ENCODE measurements around the gene ITPR2. TPM values are rescaled to one million over a fixed set of nuclear protein-coding genes. Genes with fewer than 3 reads are reported as not detected.

The ITPR2 gene
- total RNA-seq, 4 donors from 2014 or later, result 34.1 to 53.0 (median 41.0) TPM

DNA sequence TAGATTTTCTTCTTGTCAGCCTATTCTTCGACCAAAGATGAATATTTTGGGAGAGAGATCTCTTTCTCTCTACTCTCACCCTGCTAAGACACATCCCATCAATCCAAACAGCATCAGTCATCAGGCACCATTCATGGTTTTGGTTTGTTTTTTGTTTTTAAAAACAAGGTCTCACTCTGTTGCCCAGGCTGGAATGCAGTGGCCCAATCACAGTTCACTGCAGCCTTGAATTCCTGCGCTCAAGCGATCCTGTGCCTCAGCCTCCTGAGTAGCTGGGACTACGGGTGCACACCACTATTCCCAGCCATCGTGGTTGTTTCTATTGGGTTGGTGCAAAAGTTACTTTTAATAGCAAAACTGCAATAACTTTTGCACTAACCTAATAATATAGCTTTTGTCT lies 14.4 kb upstream of the ITPR2 start:
- TF ChIP-seq, protein P1, sequence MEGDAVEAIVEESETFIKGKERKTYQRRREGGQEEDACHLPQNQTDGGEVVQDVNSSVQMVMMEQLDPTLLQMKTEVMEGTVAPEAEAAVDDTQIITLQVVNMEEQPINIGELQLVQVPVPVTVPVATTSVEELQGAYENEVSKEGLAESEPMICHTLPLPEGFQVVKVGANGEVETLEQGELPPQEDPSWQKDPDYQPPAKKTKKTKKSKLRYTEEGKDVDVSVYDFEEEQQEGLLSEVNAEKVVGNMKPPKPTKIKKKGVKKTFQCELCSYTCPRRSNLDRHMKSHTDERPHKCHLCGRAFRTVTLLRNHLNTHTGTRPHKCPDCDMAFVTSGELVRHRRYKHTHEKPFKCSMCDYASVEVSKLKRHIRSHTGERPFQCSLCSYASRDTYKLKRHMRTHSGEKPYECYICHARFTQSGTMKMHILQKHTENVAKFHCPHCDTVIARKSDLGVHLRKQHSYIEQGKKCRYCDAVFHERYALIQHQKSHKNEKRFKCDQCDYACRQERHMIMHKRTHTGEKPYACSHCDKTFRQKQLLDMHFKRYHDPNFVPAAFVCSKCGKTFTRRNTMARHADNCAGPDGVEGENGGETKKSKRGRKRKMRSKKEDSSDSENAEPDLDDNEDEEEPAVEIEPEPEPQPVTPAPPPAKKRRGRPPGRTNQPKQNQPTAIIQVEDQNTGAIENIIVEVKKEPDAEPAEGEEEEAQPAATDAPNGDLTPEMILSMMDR (IDR thresholded peaks at IDR 0.05; ENCODE audit: low read depth), result no peak

DNA sequence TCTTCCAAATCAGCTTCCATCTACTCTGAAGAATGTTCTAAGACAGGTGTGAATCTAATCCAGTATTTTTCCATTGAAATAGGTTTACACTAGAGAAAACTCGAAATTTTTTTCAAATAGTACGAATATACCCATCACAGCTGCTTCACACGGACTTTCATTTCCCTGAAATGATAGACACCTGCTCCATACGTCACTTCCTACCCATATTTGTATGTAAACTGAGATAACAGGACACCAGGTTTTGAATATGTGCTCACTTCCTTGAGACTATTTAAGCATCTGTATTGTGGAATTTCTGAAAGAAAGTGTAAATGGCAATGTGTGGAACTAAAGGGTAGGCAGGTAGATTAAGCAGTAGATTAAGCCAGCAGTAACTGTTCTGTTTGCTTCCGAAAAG lies 13.4 kb upstream of the ITPR2 start:
- TF ChIP-seq, protein P1 (IDR thresholded peaks at IDR 0.05; ENCODE audit: low read depth), result no peak

DNA sequence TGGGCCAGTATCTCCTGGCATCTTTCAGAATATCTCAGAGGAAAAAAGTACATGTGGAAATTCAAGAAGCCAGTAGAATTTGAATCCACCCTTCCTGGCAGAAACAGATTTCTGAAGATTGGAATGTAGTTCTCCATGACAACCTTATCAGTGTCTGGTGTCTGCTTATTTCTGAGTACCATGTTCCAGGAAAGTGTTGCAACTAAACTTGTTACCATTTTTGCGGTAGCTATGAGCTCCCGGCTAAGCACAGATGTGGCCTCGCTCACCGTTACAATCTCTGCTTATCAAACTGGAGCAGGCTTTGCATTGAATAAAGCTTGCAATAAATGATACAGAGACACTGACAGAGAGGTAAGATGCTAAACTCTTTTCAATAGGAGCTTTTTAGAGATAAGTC lies 13.0 kb upstream of the ITPR2 start:
- TF ChIP-seq, protein P1 (IDR thresholded peaks at IDR 0.05; ENCODE audit: low read depth), result no peak

DNA sequence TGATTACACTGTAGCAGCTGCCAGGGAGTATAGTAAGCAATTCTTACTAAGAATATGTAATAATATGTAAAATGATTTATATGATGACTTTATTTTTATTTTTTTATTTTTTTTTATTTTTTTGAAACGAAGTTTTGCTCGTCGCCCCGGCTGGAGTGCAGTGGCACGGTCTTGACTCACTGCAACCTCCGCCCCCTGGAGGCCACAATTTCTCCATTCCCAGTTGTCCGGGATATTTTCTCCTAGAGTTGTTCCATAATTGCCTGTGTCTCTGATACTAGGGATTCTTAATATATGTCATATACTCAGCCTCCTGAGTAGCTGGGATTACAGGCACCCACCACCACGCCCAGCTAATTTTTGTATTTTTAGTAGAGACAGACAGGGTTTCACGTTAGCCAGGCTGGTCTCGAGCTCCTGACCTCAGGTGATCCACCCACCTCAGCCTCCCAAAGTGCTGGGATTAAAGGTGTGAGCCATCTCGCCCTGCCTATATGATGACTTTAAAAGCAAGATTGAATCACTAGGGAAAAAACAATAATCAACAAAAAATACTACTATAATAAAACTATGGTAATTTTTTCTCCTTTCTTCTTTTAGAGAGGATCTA lies 12.2 kb upstream of the ITPR2 start:
- TF ChIP-seq, protein P1 (IDR thresholded peaks at IDR 0.05; ENCODE audit: low read depth), result no peak

DNA sequence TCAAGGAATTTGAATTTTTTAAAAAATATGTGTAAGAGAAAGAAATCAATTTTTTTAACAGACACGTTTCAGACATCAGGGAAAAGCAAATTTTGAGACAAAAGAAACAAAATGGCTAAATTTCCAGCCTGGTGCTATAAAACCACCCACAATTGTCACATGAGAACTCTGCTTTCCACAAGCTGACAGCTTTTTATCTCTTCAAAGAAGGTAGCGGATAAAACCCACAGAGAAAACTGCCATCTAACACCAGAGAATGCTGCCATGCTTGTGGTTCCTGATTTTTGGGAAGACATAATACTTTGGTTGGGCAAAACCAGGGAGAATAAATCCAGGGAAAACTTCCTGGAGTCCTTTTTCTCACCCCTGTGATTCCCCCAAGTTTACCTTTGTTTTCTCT lies 10.3 kb upstream of the ITPR2 start:
- TF ChIP-seq, protein P1 (IDR thresholded peaks at IDR 0.05; ENCODE audit: low read depth), result no peak

DNA sequence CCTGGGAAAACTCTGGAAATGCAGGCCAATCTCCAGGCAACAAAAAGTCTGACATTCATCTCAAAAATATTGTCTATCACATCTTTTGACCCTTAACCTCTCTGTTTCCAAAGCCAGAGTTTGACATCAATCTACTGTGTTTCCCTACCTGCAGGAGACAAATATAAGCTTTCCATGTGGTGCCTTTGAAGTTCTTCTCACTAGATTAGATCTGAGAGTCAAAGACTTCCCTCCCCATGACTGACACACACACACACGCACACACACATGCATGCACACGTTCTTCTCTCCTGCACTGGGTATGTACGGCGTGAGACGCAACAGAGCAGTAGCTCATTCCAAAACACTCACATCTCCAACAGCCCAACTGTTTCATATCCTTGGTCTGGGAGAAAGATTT lies 8.1 kb upstream of the ITPR2 start:
- TF ChIP-seq, protein P1 (IDR thresholded peaks at IDR 0.05; ENCODE audit: low read depth), result no peak

DNA sequence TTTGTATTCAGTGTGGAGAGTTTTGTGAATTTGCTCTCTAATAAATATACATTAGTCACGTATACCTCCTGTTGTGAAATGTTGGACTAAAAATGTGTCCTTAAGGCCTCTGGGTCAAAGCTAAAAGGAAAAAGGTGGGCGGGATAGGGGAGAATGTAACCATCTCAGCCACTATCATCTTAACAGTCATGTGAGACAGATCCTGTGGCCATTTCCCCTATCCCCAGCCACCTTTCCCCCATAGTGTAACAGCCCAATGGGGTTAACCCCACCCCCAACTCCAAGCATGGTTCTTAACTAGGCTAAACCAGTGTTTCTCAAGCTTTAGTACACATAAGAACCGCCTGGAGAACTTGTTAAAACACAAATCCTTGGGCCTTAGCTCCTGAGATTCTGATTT lies 6.5 kb upstream of the ITPR2 start:
- TF ChIP-seq, protein P1 (IDR thresholded peaks at IDR 0.05; ENCODE audit: low read depth), result no peak
